ENCODE measurements around the gene B3GALT5.
A peak's percentile ranks its signal among the peaks of the same experiment; 100 is the strongest.

Gene B3GALT5

GRCh38 chr21:39700318-39700717 lies 87.6 kb downstream of the B3GALT5 start:
- DNase-seq (ENCODE audit: low read depth): no peak

GRCh38 chr21:39703578-39703977 lies 90.8 kb downstream of the B3GALT5 start:
- no peak for DNase-seq (ENCODE audit: low read depth)

- no peak for DNase-seq (ENCODE audit: low read depth)
Measured at GRCh38 chr21:39705849-39706248, 93.1 kb downstream of the B3GALT5 start.

DNA sequence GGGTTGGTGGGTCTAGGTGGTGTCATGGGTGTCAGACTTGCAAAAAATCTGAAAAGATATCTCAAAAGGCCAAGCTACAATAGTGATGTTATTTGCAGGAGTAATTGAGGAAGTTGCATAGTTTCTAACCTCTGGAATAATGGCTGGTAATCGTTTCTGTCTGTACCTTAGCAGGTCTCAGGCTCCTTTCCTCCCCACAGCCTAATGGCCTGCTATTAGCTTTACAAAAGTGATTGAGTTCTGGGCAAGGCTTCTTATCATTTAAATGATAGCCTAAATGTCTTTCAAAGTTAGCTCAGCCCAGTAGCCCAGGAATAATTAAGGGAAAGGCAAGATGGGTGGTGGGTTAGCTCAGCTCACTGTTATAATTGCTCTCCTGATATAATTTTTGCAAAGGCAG lies 94.6 kb downstream of the B3GALT5 start:
- DNase-seq (ENCODE audit: low read depth): no peak

- no peak for DNase-seq (ENCODE audit: low read depth)
Measured at GRCh38 chr21:39710866-39711265, 98.1 kb downstream of the B3GALT5 start.

- DNase-seq (ENCODE audit: low read depth): no peak
Measured at GRCh38 chr21:39712273-39712672, 99.5 kb downstream of the B3GALT5 start.

DNA sequence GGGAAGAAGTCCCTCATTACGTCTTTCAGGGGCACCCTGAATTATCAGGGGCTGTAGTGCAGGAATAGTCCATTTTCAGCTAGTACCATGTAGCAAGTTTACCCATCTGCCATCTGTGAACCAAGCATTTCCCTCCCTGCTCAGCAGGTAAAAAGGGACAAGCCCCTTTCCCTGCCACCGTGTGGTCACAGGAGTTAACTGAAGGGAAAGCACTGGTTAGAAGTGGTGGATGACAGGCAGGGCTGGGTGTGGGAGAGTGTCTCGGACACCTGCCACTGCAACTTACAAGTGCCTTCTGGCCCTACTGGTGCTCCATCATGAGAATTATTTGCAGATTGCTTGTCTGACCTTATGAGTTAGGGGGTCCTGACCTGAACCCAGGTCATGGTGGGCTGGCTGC lies 100.2 kb downstream of the B3GALT5 start:
- no peak for DNase-seq (ENCODE audit: low read depth)

- DNase-seq (ENCODE audit: low read depth): no peak
Measured at GRCh38 chr21:39713905-39714304, 101.2 kb downstream of the B3GALT5 start.

DNA sequence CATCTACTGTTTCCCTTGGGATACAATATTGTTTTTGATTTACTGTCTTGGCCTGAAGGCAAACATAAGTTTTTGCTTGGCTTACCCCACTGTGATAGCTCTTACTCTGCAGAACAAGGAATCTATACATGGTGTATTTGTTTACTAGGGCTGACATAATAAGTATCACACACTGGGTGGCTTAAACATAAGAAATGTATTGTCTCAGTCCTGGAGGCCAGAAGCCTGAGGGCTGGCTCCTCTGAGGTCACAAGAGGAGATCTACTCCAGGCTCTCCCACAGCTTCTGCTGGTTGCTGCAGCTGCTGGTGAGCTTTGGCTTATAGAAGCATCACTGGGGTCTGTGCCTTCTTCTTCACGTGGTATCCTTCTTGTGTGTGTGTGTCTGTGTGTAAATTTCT lies 101.6 kb downstream of the B3GALT5 start:
- no peak for DNase-seq (ENCODE audit: low read depth)

DNA sequence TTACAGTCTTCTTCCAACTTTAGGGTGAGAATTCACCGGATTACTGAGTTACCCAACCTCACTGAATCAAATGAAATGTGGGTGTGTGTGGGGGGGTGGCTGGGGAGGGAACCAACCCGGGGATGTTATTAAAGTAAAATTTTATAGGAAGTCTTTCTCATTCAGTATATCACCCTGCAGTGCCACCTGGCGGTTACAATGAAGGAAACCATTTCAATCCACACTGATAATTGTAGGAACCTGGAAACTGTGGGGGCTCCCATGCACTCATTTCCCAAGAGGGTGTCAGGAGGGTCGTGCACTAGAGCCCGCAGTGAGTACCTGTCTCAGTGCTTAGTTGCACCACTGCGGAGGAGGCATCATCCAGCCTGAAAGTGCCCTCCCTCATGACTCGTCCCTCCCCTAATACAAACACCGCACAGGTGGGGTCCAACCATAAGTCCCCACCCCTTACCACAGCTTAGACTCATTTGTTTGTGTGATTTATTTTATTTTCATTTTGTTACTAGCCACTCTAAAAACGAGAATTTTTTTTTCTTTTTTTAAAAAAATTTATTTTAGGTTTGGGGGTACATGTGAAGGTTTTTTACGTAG lies 103.2 kb downstream of the B3GALT5 start:
- DNase-seq (ENCODE audit: low read depth): peak; percentile 3

DNA sequence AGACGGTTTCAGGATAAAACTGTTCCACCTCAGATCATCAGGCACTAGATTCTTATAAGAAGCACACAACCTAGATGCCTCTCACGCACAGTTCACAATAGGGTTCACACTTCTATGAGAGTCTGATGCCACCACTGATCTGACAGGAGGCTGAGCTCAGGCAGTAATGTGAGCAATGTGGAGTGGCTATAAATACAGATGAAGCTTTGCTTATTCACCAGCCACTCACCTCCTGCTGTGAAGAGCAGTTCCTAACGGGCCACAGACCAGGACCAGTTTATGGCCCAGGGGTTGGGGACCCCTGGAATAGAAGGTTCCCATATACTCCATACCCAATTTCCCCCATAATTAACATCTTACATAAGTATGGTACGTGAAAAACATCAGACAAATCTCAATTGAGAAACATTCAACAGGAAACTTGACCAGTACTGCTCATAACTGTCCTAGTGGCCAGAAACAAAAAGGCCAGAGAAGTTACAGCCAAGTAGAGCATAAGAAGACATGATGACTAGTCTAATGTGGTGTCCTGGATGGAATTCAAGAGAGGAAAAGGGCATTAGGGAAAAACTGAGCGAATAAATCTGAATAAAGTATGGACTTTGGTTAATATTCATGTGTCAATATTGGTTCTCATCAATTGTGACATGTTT lies 107.5 kb downstream of the B3GALT5 start:
- no peak for DNase-seq (ENCODE audit: low read depth)

DNA sequence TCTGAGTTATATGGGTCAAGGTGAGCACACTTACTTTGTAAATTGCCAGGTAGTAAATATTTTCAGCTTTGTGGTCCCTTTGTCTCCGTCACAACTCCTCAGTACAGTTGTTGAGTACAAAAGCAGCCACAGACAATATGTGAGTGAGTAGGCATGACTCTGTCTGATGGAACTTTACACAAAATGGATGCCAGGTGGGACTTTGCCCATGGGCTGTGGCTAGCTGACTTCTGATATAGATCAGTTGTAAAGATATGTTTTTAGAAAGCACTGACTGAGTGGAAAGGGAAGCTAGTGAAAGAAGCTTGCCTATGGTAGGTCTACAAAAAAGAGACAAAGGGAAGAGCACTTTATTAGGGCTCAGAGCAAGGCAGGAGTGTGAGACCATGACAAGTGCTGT lies 109.1 kb downstream of the B3GALT5 start:
- DNase-seq (ENCODE audit: low read depth): no peak
